HG03442 (cell line): ENCODE measurements around the gene CLMN.
A peak's percentile ranks its signal among the peaks of the same experiment; 100 is the strongest.

Source experiments
- ATAC-seq: cut with Tn5 transposase; IDR thresholded peaks from one replicate; pipeline ENCODE4 v1.9.1; 2021; ENCODE audit warnings: mild to moderate bottlenecking, moderate library complexity; ENCODE audit not compliant: unreplicated experiment

The CLMN gene, protein sequence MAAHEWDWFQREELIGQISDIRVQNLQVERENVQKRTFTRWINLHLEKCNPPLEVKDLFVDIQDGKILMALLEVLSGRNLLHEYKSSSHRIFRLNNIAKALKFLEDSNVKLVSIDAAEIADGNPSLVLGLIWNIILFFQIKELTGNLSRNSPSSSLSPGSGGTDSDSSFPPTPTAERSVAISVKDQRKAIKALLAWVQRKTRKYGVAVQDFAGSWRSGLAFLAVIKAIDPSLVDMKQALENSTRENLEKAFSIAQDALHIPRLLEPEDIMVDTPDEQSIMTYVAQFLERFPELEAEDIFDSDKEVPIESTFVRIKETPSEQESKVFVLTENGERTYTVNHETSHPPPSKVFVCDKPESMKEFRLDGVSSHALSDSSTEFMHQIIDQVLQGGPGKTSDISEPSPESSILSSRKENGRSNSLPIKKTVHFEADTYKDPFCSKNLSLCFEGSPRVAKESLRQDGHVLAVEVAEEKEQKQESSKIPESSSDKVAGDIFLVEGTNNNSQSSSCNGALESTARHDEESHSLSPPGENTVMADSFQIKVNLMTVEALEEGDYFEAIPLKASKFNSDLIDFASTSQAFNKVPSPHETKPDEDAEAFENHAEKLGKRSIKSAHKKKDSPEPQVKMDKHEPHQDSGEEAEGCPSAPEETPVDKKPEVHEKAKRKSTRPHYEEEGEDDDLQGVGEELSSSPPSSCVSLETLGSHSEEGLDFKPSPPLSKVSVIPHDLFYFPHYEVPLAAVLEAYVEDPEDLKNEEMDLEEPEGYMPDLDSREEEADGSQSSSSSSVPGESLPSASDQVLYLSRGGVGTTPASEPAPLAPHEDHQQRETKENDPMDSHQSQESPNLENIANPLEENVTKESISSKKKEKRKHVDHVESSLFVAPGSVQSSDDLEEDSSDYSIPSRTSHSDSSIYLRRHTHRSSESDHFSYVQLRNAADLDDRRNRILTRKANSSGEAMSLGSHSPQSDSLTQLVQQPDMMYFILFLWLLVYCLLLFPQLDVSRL

DNA sequence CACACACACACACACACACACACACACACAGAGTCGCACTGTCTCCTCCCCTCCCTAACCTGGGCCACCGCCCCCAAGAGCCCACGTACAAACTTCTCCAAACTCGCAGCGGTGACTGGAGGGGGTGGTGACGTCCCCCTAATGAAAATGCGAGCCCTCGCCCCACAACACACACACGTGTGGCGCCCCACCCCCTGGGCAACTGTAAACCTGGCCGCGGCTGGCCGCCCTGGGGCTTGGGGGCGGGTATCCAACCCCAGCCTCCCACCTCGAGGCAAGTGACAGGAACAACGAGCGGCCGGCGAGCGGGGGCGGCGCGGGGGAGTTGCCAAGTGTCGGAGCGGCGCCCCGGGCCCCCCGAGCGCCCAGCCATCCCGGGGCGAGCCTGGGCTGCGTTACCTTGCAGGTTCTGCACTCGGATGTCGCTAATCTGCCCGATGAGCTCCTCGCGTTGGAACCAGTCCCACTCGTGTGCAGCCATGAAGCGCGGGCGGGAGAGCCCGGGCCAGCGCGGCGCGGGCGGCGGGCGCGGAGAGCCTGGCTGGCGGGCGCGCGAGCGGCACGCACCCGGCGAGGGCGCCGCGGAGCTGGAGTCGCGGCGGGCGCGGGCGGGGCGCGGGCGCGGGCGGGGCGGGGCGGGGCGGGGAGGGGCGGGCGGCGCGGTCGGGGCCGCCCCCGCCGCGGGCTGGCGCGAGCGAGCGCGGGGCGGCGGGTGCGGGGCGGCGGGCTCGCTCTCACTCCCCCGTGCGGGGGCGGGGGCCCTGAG lies at the start of gene CLMN:
CLMN (minus strand) TSS at position 597 of the 766 bp plus-strand sequence; CDS start at position 481, 116 bp downstream.
- peak; percentile 39 for ATAC-seq

DNA sequence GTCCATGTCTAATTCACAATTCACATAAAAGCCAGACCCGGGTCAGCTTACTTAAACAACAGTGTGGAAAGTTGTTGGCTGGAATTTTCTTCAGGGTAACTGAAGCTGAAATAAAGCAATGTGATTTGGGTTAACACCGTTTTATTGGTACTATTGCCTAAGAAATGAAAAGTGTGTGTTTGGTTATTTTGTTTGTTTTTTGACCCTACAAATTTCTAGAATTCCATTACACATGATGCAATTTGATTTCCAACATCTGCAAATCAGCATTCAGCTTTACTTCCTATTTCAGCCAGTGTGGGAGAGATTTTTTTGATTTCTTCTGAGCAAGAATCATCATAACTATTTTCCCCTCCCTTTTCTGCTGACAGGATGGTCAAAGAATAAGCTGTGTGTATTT lies 45.7 kb upstream of the CLMN start:
- ATAC-seq: no peak

DNA sequence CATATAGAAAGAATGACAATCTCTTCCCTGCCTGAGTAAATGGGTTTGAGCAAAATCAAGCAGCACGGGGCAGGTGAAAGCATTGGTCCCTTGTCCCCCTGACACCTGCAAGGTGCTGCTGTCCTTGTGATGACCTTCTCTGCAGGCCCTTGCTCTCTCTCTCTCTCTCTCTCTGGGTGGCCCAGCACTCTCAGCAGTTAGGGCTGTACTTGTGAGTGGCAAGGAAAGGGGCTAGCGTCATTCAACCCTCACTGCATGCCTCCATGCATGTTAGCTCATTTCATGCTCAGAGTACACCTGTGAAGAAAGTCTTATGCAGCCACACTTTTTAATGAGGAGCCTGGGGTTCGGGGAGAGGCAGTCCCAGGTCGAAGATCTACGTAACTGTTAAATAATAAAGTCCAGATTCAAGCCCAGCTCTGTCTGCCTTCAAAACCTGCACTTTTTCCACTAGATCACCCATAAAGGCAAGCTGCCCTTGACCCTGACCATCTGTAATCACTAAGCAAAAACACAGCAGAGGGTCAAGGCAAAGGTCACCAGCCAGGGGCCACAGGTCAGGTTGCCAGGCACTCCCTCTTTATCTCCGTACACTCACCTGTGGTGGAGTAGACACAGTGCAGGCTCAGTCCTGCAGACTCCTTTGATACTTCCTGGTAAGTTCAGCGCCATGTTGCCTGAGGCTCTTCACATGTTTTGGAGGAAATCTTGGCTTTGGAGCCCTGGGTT lies 44.9 kb upstream of the CLMN start:
- ATAC-seq: no peak

DNA sequence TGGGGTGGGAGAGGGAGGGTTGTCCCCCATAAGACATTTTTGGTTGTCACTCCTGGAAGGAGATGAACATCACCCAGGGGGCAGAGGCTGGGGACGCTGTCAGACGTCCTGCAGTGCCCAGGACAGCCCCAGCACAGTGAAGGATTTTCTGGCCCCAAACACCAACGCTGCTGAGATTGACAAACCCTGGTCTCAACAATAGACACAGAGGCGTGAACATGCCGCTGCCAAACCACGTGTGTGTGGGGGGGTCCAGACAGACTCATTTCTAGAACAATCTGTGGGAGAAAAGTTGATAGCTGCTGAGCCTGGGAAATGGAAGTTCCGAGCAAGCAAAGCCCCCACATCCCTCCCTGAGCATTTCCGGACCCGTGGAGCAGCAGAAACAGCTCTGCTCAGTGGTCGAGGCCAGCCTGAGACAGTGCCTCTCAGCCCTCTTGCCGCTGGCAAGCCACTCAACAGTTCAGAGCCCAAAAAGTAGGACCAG lies 43.8 kb upstream of the CLMN start:
- ATAC-seq: no peak

DNA sequence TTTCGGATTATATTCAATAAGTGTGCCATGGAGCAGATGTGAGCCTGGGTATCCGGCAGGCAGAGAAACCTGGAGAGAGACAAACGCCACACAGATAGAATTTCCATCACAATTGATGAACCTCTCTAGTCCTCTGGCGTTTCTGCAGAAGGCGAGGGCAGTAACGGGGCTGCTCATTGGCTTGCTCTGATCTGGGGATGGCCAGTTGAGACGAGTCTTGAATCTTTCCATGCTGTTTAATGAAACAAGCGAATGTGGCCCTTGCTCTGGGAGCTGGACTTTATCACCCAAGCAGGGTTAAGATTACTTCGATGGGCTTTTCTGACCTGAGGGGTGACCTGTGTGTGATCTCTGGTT lies 42.4 kb upstream of the CLMN start:
- ATAC-seq: no peak

DNA sequence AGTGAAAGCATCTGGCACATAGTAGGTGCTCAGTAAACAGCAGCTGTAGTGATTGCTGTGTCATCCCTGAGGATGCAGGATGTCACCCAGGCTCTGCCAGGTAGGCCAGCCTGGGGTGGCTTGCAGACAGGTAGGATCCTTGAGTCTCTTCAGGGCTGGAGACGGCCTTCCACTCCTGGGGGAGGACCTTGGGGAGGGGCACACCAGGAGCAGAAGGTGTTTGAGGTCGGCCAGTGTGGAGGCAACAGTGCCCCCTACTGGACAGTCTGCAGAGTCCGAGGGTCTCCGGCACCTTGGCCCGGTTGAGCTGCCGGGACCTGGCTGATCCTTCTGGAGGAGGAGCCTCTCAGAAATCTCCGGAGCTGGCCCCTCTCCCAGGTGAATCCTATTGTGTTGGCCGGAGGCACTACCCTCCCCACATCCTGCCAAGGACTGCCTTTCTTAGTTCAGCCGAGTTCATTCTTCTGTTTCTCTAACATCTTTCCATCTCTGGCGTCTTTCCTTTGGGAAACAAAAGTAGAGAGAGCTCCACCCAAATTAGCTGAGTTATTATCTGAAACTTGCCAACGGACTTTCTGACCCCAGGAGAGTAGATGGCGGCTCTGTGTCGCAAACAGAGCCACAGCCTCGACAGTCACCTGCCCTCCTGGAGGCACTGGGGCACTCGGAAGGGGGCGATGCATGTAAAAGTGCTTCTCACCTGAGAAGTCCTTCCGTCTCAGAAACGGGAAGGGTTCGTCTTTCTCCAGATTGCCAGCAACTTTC lies 41.8 kb upstream of the CLMN start:
- peak; percentile 65 for ATAC-seq

DNA sequence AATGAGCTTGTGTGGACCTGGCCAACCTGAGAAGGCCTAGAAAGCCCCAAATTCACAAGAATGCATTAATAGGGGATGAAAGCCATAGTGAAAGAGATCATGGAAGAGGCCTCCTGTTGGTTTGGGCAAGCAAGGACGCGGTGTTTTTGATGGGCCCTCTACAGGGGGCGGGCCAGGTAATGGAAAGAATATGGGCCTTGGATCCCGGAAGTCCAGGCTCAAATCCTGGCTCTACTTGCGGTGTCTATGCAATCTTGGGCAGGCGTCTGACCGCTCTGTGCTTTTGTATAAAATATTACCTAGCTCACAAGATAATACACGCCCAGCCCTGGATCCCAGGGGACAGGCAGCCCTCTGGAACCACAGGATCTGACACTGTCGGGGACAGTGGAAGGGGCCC lies 41.1 kb upstream of the CLMN start:
- ATAC-seq: no peak

DNA sequence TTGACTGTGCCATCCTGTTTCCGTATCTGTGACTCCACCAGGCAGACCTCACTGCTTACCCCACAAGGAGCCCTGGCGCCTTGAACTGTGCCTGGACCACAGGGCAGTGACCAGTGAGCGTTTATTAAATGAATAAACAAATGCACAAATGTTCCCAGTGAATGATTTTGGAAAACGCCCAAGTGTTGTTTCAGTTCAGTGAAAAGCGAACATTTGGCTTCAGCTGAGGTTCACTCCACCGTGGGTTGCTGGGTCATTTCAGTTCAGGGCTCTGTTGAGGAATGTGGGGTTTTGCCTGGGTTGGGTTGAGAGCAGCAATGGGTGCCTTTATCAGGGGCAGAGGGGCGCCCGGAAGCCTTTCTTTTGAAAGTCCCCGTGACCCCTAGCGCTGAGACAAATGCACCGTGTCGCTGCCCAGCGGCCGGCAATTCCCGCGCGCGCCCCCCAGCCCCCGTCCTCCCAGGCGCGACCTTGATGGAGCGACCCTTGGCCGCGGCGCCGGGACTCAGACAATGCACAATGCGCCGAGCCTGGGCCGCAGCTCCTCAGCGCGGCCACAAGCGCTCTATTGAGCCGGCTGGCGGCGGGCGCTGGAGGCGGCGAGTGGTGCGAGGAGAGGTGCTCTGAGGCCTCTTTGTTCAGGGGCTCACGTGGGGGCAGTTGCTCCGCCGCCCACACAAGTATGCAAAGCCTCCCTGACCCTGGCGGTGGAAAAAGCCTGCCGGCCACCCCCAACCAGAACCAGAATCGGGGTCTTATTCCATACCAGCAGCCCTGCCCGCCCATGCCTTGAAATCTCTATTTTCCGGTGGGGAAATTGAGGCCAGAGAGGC lies 40.5 kb upstream of the CLMN start:
- ATAC-seq: no peak

DNA sequence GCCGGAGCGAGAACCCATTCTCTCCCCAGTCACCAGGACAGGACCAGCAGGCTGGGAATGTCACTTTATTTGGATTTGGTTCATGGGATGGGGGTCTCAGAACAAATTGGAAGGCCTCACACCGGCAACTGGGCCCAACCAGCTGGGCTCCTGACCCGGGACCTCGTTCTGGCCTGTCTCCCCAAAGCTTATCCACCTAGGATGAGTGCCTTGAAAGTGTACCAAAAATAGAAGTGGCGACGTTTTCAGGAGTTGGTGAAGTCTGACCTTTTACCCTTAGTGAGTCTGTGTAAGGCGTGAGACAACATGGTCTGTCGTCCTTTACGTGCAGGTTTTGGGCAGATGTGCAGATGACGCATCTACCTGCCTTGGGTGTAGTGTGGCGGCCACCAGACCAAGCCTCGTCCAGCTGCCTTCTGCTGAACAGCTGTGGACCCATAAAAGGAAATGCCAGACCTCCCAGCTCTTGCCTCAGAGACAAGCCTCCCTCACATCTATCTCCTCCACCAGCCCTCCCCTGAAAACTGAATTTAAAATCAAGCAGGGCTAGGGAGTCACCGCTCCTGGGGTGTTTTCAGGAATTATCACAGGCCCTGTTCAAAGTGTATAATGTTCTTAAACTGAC lies 36.6 kb upstream of the CLMN start:
- no peak for ATAC-seq

DNA sequence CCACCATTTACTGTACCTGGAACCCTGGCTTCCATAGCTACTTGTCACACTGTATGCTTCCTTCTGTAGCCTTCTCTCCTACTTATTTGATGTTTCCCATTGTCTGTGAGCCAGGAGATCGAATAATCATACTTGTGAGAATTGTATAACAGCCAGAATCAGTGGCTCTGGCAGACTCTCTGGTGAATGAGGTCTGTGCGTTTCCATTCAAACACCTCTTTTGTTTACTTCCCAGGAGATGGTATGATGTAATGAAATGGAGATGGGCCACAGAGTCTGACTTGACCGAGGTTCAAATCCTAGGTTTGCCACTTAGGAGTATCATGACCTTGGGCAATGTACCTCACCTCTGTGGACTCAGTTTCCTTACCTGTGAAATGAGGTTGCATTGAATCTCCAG lies 35.7 kb upstream of the CLMN start:
- ATAC-seq: no peak

DNA sequence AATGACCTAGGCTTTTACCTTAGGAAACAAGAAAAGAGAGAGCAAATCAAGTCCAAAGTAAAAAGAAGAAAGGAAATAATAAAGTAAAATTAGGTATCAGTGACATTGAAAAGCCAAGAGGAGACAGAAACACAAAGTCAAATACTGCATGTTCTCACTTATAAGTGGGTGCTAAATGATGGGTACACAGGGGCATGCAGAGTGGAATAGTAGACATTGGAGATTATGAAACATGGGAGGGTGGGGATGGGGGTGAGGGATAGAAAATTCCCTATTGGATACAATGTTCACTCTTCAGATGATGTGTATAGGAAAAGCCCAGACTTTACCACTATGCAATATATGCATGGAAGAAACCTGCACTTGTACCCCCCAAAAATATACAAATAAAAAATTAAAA lies 35.1 kb upstream of the CLMN start:
- ATAC-seq: no peak

DNA sequence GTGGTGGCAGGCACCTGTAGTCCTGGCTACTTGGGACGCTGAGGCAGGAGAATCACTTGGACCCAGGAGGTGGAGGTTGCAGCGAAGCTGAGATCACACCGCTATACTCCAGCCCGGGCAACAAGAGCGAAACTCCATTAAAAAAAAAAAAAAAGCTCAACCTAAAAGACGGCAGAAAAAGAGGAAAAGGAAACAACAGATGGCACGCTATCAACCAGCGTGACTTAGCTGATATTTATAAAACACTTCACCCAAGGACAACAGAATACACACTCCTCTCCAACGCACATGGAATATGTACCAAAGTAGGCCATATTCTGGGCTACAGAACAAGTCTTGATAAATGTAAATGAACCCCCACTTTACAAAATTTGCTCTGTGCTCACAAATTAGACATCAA lies 34.0 kb upstream of the CLMN start:
- no peak for ATAC-seq

DNA sequence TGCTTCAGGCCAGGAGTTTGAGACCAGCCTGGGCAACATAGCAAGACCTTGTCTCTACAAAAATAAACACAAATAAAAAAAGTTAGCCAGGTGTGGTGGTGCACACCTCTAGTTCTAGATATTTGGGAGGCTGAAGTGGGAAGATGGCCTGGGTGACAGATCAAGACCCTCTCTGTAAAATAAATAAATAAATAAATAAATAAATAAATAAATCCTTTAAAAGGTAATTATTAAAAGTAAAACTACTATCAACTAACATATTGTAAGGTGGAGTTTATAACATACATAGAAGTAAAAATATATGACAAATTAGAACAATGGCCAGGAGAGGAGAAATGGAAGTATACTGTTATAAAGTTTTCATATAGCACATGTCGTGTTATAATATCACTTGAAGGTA lies 33.3 kb upstream of the CLMN start:
- ATAC-seq: no peak

DNA sequence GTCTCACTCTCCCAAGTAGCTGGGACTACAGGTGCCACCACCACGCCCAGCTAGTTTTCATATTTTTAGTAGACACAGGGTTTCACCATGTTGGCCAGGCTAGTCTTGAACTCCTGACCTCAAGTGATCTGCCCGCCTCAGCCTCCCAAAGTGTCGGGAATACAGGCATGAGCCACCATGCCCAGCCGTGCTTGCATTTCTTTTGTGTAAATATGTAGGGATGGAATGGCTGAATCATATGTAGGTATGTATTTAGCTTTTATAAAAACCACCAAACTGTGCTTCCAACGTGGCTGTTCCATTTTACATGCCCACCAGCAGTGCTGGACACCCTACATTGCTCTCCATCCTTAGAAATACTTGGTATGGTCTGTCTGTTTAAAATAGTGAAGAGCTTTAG lies 32.8 kb upstream of the CLMN start:
- no peak for ATAC-seq

DNA sequence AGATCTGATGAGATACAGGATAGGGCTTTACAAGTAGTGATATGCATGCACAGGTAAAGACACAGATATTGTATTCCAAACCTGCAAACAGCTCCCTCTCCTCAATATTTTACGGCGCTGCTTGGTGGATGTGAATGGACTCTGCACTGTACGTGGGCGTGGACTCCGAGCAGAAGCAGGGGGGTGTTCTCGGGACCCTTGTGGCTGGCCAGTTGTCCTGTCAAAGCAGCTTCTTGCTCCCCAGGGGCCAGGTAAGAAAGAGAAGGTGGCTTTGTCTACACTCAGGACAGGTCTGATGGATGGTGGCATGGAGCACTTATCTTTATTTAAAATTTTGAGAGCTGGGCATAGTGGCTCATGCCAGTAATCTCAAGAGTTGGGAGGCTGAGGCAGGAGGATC lies 29.5 kb upstream of the CLMN start:
- no peak for ATAC-seq

DNA sequence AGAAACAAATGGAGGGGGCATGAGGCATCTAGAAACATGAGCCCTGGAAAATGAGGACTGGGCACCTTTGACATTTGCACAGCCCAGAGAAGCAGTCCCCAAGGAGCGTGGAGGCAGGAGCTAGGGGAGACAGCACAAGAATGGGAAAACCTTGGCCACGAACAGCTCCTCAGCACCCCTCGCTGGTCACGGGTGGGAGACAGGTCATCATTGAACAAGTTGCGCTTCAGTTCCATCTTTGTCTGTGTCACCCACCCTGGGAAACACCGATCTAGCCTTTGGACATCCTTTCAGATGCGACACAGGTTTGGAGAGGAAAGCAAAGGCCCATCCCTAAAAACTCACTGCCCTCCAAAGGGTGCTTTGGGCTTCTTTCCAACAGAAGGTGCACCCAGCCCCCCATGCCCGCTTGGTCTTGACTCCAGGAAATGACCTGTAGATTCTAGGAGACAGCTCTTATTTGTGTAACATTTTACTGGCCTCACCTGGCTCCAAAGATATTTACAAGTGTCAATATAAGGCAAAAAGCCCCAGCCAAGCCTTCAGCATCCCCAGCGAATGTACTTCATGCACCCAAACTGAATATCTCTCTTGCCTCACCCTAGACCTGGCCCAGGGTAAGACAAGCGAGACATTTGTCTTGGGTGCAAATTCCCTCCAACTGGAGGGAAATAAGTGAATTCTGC lies 28.8 kb upstream of the CLMN start:
- ATAC-seq: no peak

DNA sequence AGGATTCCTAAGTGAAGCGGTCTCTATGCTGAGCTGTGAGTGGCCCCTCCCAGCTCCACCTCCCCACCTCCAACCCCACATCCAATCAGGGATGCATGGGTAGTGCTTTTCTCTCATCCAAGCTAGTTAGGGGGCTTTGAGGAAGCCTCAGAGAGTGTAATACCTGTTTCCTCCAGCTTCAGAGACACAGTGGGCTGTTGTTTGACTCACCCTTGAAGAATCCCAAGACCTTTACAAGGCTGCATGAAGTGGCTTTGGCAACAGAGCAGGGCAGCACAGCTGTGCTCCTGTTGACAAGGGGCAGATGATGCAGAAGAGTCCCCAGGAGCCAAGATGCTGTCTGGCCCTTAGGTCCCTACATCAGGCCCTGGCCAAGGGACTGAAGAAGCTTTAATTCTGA lies 27.1 kb upstream of the CLMN start:
- ATAC-seq: no peak

DNA sequence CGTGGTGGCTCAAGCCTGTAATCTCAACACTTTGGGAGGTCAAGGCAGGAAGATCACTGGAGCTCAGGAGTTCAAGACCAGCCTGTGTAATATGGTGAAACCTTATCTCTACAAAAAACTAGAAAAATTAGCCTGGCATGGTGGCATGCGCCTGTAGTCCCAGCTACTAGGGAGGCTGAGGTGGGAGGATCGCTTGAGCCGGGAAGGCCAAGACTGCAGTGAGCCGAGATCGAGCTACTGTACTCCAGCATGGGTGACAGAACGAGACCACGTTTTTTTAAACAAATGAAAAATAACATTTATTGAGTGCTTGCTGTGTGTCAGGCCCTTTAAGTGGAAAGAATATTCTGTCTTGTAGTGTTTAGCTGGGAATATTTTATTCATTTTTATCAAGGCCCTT lies 26.6 kb upstream of the CLMN start:
- no peak for ATAC-seq
